ENCODE data around the gene C11orf54. TPM values are rescaled to one million over a fixed set of nuclear protein-coding genes. Genes with fewer than 3 reads are reported as not detected.

The C11orf54 gene
- 10 to 100 TPM in 1 of 2 donors, 1 to 10 TPM in 1; 8.3 to 13.3 TPM for total RNA-seq

DNA sequence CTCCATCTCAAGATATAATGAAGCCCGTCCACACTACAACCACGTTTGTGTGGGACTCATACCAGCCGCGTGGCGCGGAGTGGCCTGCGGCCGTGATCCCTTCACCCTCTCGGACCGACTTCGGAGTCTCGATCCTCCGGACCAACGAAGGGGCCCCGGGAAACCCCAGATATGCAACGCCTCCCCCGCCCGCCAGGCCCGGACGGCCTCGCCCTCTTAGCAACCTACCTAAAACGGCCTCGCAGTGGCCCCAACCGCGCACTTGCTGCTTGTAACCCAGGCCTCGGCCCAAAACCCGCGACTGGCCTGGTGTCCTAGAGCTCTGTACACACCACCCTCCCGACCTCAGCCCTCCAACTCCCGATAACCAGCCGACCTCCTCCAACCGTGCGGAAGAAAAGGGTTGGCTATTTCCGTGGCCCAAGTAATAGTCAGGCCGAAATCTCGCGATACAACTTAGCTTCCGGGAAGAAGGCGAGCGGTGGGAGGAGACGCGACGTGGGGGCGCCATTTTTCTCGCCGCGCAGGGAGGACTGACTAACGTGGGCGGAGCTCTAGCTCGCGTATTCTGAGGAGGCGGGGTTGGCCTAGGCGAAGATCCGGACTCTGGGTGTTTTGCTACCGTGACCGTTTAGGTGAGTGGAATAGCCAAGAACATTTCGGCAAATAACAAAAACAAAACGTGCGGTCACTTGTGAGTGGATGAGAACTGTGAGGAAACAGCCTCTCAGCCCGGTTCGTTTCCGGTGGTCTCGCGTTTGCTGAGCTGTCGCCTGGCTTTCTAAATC, at the start of gene C11orf54, which contains the start of gene TAF1D:
Gene C11orf54 (plus strand): TSS at position 579 of the 788 bp plus-strand sequence. CDS start 5,722 bp downstream, outside the sequence.
Gene TAF1D (minus strand): TSS at position 402 of the 788 bp plus-strand sequence. CDS start 2,191 bp downstream, outside the sequence.

GRCh38 chr11:93784145-93784934, 42.9 kb downstream of the C11orf54 start, which contains the start of gene MED17:
Gene MED17 (plus strand): TSS chr11:93784282. CDS start chr11:93784514, 232 bp downstream.

Small RNA genes within 50 kb of the gene (small RNA-seq; reads per million reads assigned to genes)
- gene RF00019: 0 reads per million in 2 donors
- gene RF00493: 30.7 to 45.7 reads per million in 2 donors
- 0.43 to 1.0 reads per million in 2 donors for gene SCARNA9
- gene SNORA1: 0 reads per million in 2 donors
- 0 reads per million in 2 donors for gene SNORA18
- 0 reads per million in 2 donors for gene SNORA25
- gene SNORA32: 0 reads per million in 2 donors
- gene SNORA40: 0 reads per million in 2 donors
- 0 reads per million in 2 donors for gene SNORA8
- 0 reads per million in 2 donors for gene SNORD5
- gene SNORD6: 2,675 to 3,117 reads per million in 2 donors

Other genes with a start within 250 kb of the C11orf54 start
- 1 to 10 TPM in 1 of 2 donors, under 1 TPM in 1; 0.69 to 5.7 TPM for gene SMCO4, start 198.3 kb upstream of the C11orf54 start, total RNA-seq
- gene CEP295, start 80.0 kb upstream of the C11orf54 start, total RNA-seq: 10 to 100 TPM; 21.0 to 27.3 TPM
- 100 to 1,000 TPM in 1 of 2 donors, 10 to 100 TPM in 1; 85.0 to 120 TPM for gene TAF1D, start 177 bp upstream of the C11orf54 start, total RNA-seq
- gene MED17, start 42.6 kb downstream of the C11orf54 start, total RNA-seq: 10 to 100 TPM; 28.2 to 39.3 TPM
- 1 to 10 TPM in 1 of 2 donors, not detected in 1; 1.3 TPM for gene VSTM5, start 108.9 kb downstream of the C11orf54 start, total RNA-seq